Stimulated activated CD4-positive, alpha-beta T cell treated with anti-CD3 and anti-CD28 coated beads, Interleukin-1b, Interleukin-23, amount 100 ng/mL, for 1 hour (primary cell): ENCODE data around the gene DUOXA2.

Source experiments
- DNase-seq, 2 donors: peaks; one replicate each; pipeline ENCODE4 v3.0.0-alpha.2; 2020; ENCODE audit warnings: low read depth in 2 of 2

The DUOXA2 gene

DNA sequence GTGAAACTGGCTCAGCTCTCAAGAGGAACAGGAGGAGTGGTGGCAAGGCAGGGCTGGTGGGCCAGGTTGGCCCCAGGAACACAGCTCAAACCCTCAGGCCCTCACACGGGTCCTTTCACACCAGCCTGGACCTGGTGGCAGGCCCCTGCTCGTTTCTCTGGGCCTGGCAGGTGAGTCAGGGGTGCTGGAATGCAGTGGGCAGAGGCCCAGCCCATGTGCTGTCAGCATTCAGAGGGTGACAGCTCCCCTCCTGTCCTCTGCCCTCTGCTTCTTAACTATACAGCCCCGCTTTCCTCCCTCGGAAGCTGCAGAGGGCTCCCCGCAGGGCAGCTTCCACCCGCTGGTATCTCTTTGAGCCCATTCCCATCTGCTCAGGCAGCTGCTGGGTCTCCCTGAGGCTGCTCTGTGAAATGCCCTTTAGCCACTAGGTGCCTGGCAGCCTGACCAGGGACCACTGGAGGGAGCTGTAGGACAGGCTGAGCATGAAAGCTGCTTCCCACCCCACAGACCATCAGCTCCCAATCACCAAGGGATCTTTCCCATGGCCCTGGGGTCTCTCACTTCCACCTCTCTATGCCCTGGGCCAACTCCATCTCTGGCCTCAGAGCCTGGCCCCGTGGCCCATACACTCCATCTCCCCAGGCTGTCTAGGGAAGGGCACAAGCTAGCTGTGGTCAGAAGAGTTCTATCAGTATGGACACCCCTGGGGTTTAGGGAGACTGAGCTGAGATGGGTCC lies 48.8 kb downstream of the DUOXA2 start:
- DNase-seq: peak in 1 of 2 donors; percentile 30

DNA sequence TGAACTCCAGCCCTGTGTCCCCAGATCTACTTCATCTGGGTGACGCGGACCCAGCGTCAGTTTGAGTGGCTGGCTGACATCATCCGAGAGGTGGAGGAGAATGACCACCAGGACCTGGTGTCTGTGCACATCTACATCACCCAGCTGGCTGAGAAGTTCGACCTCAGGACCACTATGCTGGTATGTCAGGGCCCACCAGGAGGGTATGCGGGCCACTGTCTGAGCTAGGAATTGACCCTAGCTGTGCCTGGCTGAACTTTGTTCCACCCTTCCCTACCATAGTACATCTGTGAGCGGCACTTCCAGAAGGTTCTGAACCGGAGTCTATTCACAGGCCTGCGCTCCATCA lies 49.4 kb downstream of the DUOXA2 start:
- no peak for DNase-seq

DNA sequence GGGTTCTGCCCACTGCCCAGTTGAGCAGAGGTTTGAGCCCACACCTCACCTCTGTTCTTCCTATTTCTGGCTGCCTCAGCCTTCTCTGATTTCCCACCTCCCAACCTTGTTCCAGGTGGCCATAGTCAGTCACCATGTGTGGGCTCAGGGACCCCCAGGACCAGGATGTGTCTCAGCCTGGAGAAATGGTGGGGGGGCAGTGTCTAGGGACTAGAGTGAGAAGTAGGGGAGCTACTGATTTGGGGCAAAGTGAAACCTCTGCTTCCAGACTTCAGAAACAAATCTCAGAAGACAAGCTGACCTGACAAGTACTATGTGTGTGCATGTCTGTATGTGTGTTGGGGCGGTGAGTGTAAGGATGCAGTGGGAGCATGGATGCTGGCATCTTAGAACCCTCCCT lies 50.8 kb downstream of the DUOXA2 start:
- no peak for DNase-seq

DNA sequence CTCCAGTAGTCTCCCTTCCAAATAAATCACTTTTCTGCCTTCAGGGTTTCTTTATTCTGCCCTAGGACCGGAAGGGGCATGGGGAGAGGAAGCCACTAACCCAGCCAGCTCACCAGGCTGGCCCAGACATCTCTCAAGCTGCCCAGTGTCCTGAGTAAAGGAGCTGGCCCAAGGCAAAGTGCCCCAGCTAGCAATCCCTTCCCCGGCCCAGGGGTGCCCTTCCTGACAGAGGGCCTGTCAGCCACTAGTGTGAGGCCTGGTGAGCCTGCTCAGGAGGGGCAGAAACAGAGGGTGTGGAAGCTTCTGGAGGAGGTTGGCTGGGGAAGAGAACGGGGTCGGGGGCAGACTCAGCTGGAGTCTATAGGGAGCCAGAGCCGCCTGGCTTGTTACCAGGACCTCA lies 51.4 kb downstream of the DUOXA2 start:
- DNase-seq: no peak

DNA sequence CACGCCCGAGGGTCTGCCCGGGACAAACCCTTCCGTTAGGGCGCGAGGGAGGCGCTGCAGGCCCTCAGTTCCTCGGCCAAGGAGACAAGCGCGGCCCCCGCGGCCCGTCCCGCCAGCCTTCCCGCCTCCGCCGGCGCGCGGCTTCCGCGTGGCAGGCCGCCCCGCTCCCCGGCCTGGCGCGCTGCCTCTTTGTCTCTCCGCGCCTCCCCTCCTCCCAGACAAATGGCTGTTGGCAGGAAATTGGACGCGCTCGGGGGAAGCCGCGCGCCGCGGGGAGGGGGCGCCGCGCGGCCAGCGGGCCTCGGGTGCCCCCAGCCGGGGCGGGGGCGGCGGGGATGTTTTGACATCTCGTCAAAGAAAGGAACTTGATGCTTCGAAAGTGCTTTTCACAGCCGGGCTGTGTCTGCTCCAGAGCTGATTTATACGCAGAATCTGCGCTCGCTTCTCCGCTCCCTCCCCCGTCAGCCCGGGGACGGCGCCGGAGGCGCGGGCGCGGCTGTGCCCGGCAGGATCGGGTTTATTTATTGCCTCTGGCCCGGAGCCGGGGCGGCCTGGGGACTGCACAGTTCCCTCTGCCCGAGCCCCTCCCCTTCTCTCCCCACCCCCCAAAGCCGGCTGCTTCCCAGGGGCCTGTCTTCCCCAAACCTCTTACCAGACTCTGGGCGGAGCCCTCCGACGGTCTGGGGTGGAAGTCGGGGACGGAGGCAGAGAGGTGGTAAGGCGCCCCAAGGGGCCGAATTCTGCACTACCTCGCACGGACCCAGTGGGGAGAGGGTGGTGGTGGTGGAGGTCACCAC lies 52.9 kb downstream of the DUOXA2 start:
- peak; percentile 45 to 54 for DNase-seq

DNA sequence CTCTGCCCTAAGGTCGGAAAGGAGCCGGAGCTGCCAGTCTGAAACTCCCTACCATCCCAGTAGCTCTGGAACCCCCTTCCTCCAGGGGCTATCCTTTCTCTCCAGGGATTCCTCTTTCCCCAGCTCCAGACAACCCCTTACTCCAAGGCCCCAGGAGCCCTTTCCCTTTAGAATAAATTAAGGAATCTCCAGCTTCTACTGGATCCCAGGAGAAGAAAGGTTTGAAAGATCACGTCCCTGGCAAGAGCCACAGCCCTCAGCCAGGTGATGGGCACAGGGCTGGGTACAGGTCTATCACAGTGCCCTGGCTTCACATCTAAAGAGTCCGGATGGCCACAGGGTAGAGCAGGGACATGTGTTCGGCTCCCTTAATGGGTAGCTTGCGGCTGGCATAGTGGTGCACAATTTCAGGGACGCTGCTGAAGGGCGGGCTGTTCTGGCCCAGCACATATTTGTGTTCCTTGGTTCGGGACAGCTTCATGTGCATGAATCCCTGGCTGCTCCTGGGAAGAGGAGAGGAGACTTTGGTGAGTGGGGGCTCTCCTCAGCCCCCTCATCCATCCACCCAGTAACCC lies 53.6 kb downstream of the DUOXA2 start:
- DNase-seq: no peak
